Adrenal gland (tissue), 5 donors: ENCODE results near the gene GALNT10.

ENCODE experiments used
- CTCF ChIP-seq, 6 experiments: fragments of 450-650 bp in 4 of 6; fragments of 200-600 bp in 2 of 6; sonication (generic) in 1 of 6; IDR thresholded peaks; 1 replicate in 5 of 6; 2 replicates in 1 of 6; pipeline versions ENCODE4 v1.5.1 to v1.8.0; 2016 to 2021; ENCODE audit warnings: antibody characterized with exemption in 6 of 6, mild to moderate bottlenecking in 2 of 6, moderate library complexity in 1 of 6
- POLR2A ChIP-seq, 2 donors: fragments of 450-650 bp; IDR thresholded peaks; one replicate each; pipeline ENCODE4 v1.6.1; 2017; ENCODE audit warnings: antibody characterized with exemption in 2 of 2, mild to moderate bottlenecking in 2 of 2, moderate library complexity in 1 of 2
- donor health status: DM: no; HTN: no; CAD: no.

GRCh38 chr5:154405078-154405792 lies 214.7 kb downstream of the GALNT10 start:
- TF ChIP-seq POLR2A (IDR thresholded peaks at IDR 0.05) = no peak
- peak; percentile 72 to 95 (median 88) for TF ChIP-seq CTCF (IDR thresholded peaks at IDR 0.05)
